LNCaP clone FGC (cell line): Measurements from ENCODE around the gene PI4KA.

Experiments used
- DNase-seq: peaks from one replicate; pipeline ENCODE4 v3.0.0-alpha.2; 2011; ENCODE audit warnings: low read depth
- H3K4me3 ChIP-seq: 2 replicates; pipeline ENCODE4 v1.5.1; 2011; ENCODE audit warnings: mild to moderate bottlenecking, low read depth, low read length, control low read depth
- TF ChIP-seq, protein P1 (sequence below): IDR thresholded peaks from 2 replicates; pipeline ENCODE4 v1.5.1; 2012; ENCODE audit warnings: mild to moderate bottlenecking; ENCODE audit not compliant: control insufficient read depth, insufficient read depth; ENCODE audit errors: extremely low read depth

Gene PI4KA

DNA sequence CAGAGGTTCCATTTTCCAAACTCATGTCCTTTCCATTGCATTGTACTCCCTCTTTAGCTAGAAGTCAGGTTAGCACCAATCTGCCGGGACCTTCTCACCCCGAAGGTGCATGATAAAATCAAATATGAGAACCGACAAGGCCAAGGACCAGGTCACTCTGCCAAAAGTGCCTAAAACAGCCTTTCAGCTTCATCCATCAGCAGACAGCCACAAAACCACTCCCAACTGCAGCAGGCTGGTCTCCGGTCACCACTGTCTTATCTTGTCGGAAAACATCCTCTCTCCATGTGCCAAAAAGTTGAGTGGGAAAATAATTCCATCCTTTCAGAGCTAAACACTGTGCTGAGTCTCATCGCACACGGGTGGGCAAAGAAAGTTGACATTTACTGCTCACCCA is 1.4 kb downstream of the PI4KA start:
- TF ChIP-seq, protein P1, sequence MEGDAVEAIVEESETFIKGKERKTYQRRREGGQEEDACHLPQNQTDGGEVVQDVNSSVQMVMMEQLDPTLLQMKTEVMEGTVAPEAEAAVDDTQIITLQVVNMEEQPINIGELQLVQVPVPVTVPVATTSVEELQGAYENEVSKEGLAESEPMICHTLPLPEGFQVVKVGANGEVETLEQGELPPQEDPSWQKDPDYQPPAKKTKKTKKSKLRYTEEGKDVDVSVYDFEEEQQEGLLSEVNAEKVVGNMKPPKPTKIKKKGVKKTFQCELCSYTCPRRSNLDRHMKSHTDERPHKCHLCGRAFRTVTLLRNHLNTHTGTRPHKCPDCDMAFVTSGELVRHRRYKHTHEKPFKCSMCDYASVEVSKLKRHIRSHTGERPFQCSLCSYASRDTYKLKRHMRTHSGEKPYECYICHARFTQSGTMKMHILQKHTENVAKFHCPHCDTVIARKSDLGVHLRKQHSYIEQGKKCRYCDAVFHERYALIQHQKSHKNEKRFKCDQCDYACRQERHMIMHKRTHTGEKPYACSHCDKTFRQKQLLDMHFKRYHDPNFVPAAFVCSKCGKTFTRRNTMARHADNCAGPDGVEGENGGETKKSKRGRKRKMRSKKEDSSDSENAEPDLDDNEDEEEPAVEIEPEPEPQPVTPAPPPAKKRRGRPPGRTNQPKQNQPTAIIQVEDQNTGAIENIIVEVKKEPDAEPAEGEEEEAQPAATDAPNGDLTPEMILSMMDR: no peak
- no peak for DNase-seq
- H3K4me3 ChIP-seq: peak overlapping the region; percentile 87

DNA sequence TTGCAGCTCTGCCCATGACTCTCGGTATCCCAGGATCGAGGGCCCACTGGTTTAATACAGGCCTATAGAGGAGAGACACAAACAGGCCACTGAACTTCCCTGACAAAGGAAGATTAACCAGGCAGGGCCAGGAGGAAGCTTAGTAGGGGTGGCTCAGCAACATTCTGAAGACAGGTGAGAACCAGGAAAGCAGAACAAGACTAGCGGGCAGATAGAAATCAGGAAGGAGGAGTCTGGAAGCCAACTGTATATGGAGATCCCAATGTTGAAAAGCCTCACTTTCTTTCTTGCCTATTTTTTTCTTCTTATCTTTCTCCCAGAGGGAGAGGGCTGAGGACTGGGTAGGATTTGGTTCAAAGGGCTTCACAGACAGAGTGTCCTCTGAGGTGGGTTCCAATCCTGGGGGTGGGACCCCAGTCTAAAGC is 5.4 kb downstream of the PI4KA start:
- DNase-seq: no peak
- H3K4me3 ChIP-seq: no peak overlapping the region
- TF ChIP-seq, protein P1: no peak

DNA sequence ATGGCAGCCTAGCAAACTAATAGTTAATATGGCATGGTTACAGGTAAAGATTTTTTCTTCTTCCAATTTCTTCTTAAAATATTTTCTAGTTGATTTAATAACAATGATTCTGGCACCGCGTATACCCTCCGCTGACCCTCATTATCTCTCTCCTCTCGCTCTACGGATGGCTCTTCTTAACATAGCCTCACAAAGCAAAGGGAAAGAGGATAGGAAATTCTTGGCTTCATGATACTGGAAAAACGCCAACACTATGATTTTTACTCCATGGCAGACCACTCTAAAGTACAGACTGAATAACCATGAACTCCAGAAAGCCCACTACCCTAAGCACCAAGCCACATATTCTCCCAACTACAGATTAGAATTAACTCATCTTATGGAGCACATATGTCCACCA is 6.1 kb downstream of the PI4KA start:
- TF ChIP-seq, protein P1: no peak
- DNase-seq: no peak
- H3K4me3 ChIP-seq: no peak overlapping the region

DNA sequence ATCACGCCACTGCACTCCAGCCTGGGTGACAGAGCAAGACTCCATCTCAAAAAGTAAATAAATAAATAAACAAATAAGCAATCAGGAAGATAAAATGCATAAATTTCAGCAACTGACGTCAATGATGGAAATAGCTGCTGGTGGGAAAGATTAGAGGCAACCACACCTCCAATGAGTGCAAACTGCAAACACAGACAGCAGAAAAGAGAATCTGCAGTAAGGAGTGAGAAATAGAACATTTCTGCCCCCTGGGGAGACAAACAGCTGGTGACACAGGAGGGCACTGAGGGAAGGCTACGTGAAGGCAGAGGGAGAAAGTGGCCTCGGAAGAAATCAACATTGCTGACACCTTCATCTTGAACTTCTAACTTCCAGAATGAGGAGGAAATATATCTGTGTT is 6.5 kb downstream of the PI4KA start:
- H3K4me3 ChIP-seq: no peak overlapping the region
- no peak for DNase-seq
- TF ChIP-seq, protein P1: no peak

DNA sequence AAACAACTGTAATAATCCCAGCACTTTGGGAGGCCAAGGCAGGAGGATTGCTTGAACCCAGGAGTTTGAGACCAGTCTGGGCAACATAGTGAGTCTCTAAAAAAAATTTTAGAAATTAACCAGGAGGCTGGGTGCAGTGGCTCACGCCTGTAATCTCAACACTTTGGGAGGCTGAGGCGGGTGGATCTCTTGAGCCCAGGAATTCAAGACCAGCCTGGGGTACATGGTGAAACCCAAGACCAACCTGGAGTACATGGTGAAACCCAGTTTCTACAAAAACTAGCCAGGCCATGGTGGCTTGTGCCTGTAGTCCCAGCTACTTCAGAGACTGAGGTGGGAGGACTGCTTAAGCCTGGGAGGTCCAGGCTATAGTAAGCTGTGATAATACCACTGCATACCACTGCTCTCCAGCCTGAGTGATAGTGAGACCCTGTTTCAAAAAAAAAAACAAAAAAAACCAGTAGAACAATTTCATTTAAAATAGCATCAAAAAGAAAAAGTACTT is 11.2 kb downstream of the PI4KA start:
- TF ChIP-seq, protein P1: no peak
- no peak overlapping the region for H3K4me3 ChIP-seq
- DNase-seq: no peak

DNA sequence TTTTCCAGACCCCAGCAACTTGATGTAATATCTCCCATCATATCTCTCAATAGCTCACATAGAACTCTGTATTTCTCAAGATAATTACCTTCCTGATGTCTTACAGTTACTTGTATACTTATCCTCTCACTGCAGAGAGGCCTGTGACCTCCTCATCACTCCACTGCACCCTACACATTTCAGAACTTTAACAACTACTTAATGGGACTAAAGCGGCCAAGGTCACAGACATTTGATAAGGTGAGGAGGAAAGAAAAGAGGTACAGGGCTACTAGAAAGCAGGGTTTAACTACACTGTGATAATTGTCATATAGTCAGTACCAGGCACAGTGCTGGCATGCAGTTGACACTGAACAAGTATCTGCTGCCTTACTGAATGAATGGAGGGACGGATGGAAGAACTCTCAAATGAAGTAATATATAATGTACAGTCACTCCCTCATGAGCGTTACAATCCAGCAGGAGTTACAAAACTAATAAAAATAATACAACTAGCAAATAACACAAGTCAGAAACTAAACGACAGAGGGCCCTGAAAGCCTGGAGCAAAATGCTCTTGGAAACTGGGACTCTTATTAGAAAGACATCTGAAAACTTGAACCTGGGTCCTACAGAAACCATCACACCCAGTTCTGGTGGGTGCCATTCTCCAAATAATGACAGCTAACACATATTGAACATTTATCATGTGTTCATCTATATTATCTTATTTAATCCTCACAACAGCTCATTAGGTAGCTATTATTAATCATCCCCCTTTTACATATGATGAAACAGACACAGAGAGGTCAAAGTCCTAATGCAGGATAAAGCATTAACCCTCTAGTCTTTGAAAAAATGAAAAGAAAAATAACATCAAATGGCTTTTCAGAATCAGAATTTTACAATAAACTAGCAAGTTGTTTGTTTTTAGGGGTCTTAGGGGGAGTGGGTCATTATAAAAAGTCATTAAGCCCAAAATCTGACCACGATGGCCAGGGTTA is 14.3 kb downstream of the PI4KA start:
- DNase-seq: no peak
- peak overlapping the region; percentile 19; the same call in 1 of the 2 replicates for H3K4me3 ChIP-seq

More for the DNA sequence above, 14.3 kb downstream of the PI4KA start:
- TF ChIP-seq, protein P1: no peak
